Endothelial cell of umbilical vein (primary cell): ENCODE measurements around the gene COPS6. TPM values are rescaled to one million over a fixed set of nuclear protein-coding genes. Genes with fewer than 3 reads are reported as not detected.

ENCODE experiments used
- BruUV-seq: library from RNA; stranded (reverse); fragments of 400-500 nt; replicated peaks from 2 replicates; lab custom pipeline; 2021; lab: Mats Ljungman, UMichigan
- CTCF ChIA-PET: fragments of 300-600, 350-600 bp; sonication (Branson Sonifier 250); formaldehyde crosslinking; loops from one replicate; lab custom pipeline; 2021; ENCODE audit warnings: antibody characterized with exemption, inconsistent platforms; lab: Charles Lee
- POLR2A ChIA-PET: fragments of 300-600, 350-600 bp; sonication (Branson Sonifier 250); formaldehyde crosslinking; loops from one replicate; lab custom pipeline; 2021; ENCODE audit warnings: antibody characterized with exemption, inconsistent platforms; lab: Charles Lee
- DNase-seq: peaks from one replicate; pipeline ENCODE4 v3.0.0-alpha.2; 2011; ENCODE audit warnings: low read depth, low spot score
- FAIRE-seq: peaks from 2 replicates; lab custom pipeline; 2011; peaks lifted over from hg19 to GRCh38; lab: Jason Lieb, UNC
- H2AFZ ChIP-seq: 2 replicates; pipeline ENCODE4 v1.6.0; 2012; ENCODE audit warnings: low read depth, low read length, control low read depth, inconsistent platforms
- H3K27ac ChIP-seq: 2 replicates; pipeline ENCODE4 v1.5.1; 2011; ENCODE audit warnings: low read depth, mild to moderate bottlenecking, control low read depth, low read length, moderate library complexity; ENCODE audit not compliant: insufficient read depth
- H3K27me3 ChIP-seq, 2 experiments: 2 replicates each; pipeline versions ENCODE4 v1.6.0 to v1.6.1; 2011; ENCODE audit warnings: low read length in 2 of 2, mixed read lengths in 1 of 2; ENCODE audit not compliant: control insufficient read depth in 2 of 2, insufficient read depth in 2 of 2
- H3K36me3 ChIP-seq, 2 experiments: 2 replicates in 1 of 2; 3 replicates in 1 of 2; pipeline ENCODE4 v1.5.1; 2011; ENCODE audit warnings: low read length in 2 of 2, mild to moderate bottlenecking in 1 of 2, moderate library complexity in 1 of 2; ENCODE audit not compliant: control insufficient read depth in 2 of 2, insufficient read depth in 2 of 2; ENCODE audit errors: extremely low read depth in 1 of 2
- H3K4me1 ChIP-seq: 3 replicates; pipeline ENCODE4 v1.5.1; 2011; ENCODE audit warnings: mild to moderate bottlenecking, low read length; ENCODE audit not compliant: control insufficient read depth, insufficient read depth; ENCODE audit errors: extremely low read depth
- H3K4me2 ChIP-seq: 2 replicates; pipeline ENCODE4 v1.6.1; 2011; ENCODE audit warnings: low read length, control low read depth, mixed read lengths; ENCODE audit not compliant: insufficient read depth
- H3K4me3 ChIP-seq, 3 experiments: fragments of 200-600 bp in 1 of 3; sonication (generic), shearing (Covaris generic) in 1 of 3; replicated peaks in 1 of 3; 2 replicates each; pipeline ENCODE4 v1.5.1; 2011 to 2016; ENCODE audit warnings: control low read depth in 3 of 3, low read length in 3 of 3, mild to moderate bottlenecking in 2 of 3, inconsistent platforms in 1 of 3, low read depth in 1 of 3, moderate library complexity in 1 of 3; ENCODE audit not compliant: insufficient read depth in 1 of 3
- H3K79me2 ChIP-seq: 2 replicates; pipeline ENCODE4 v1.6.0; 2012; ENCODE audit warnings: low read length, inconsistent platforms; ENCODE audit not compliant: control insufficient read depth, insufficient read depth
- H3K9ac ChIP-seq: replicated peaks from 2 replicates; pipeline ENCODE3; 2011; ENCODE audit warnings: low read length, control low read depth; ENCODE audit not compliant: insufficient read depth; ENCODE audit errors: extremely low read depth
- H3K9me1 ChIP-seq: replicated peaks from 3 replicates; pipeline ENCODE4 v1.6.0; 2011; ENCODE audit warnings: mild to moderate bottlenecking, low read length; ENCODE audit not compliant: control insufficient read depth, insufficient read depth; ENCODE audit errors: extremely low read depth
- H3K9me3 ChIP-seq: replicated peaks from 2 replicates; pipeline ENCODE4 v1.5.1; 2012; ENCODE audit warnings: low read length, inconsistent platforms; ENCODE audit not compliant: control insufficient read depth, insufficient read depth
- H4K20me1 ChIP-seq: replicated peaks from 2 replicates; pipeline ENCODE3; 2011; ENCODE audit warnings: mild to moderate bottlenecking, low read length; ENCODE audit not compliant: control insufficient read depth, insufficient read depth; ENCODE audit errors: extremely low read depth
- CTCF ChIP-seq, 2 donors: IDR thresholded peaks; 1 replicate in 1 of 2; 2 replicates in 1 of 2; pipeline ENCODE4 v1.5.1; 2011; ENCODE audit warnings: low read length in 2 of 2, mild to moderate bottlenecking in 2 of 2, moderate library complexity in 2 of 2, control low read depth in 1 of 2, inconsistent platforms in 1 of 2, low read depth in 1 of 2; ENCODE audit not compliant: insufficient read depth in 1 of 2; ENCODE audit errors: extremely low read depth in 1 of 2
- EZH2 ChIP-seq: IDR thresholded peaks from 2 replicates; pipeline ENCODE4 v1.6.1; 2012; ENCODE audit warnings: borderline replicate concordance, low read depth, mild to moderate bottlenecking, moderate library complexity, low read length, inconsistent platforms; ENCODE audit not compliant: severe bottlenecking
- FOS ChIP-seq: IDR thresholded peaks from 2 replicates; pipeline ENCODE4 v1.6.1; 2011; ENCODE audit warnings: mild to moderate bottlenecking, low read length, moderate library complexity, borderline replicate concordance; ENCODE audit not compliant: insufficient read depth
- POLR2AphosphoS5 ChIP-seq: IDR thresholded peaks from 2 replicates; pipeline ENCODE4 v1.6.1; 2012; ENCODE audit warnings: low read depth, mild to moderate bottlenecking, control low read depth, low read length, moderate library complexity; ENCODE audit not compliant: insufficient read depth
- dilution Hi-C: fragments of 300-500 bp; cut with MboI; formaldehyde crosslinking; loops from one replicate; pipeline ENCODE4 v1.15.0; 2019; ENCODE audit warnings: low sequenced_read_pairs; ENCODE audit not compliant: extremely low pct_ligation_motif_present
- intact Hi-C: fragments of 100-400 bp; cut with micrococcal nuclease; formaldehyde crosslinking; loops from one replicate; pipeline ENCODE4 v1.10.0; 2022
- polyA plus RNA-seq, 4 experiments: library from polyadenylated mRNA; depleted of rRNA in 3 of 4; stranded (reverse) in 3 of 4; unstranded in 1 of 4; fragments of >200 nt; gene quantifications; 2 replicates each; pipeline versions ENCODE4 v1.2.1 to v1.2.3, GENCODE V29; 2011 to 2012; ENCODE audit warnings: missing spikeins in 1 of 4
- total RNA-seq: library from RNA; stranded (reverse); gene quantifications from 2 replicates; pipeline ENCODE4 v1.2.3, GENCODE V29; 2021

The COPS6 gene
- total and polyA plus RNA-seq, 2 donors (not counting 3 experiments of a cell fraction or from before 2014, with no cell fraction given) = 188 to 251 TPM

DNA sequence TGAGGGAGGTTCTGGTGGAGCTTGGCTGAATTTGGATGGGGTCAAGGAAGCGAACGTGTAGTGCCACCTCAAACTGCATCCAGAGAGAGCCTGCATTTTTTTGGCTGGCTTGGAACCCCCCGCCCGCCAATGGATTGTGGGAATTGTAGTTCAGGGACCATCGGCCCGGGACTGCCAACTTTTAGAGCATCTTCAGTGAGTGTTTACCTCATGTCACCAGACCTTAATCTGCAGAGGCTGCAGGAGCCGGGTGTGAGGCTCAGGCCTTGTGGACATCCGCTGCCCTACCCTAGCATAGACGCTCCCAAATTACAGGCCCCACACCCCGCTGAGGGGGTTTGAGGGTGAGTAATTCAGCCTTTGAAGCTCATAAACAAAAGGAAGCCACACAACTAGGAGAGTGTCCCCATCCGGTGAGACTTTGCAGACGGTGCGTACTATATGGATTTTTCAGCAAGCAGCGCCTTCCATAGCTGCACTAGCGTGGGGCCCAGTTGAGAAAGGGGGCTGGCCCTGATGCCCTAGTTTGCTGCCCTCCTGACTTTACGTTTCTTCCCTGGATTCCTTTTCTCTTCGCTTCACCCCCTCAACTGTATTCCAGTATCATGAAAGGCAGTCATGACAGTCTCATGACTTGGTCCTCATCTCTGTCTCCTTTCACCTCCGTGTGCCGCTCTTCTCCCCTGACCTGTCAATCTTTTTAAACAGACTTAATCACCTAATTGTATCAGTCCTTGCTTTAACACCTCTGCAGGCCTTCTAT lies 31.4 kb downstream of the COPS6 start:
- peak overlapping the region; percentile 76 for H3K9ac ChIP-seq
- ChIA-PET POLR2A (no interaction called here), CTCF (interaction anchor here (1.0 to 1.6 kb wide), 3 partner anchors 11 to 127 kb away, joined by 3 to 4 read pairs (median 3); partner anchors contain the start of genes AP4M1 and MCM7)
- H3K36me3 ChIP-seq = peaks cover 0 to 1% of the 10 kb centered on the region in 2 experiments
- no peaks in the 10 kb centered on the region for H4K20me1 ChIP-seq
- no peaks in the 10 kb centered on the region for H3K9me1 ChIP-seq
- intact Hi-C loops (loop anchor here (1.0 kb wide), 3 partner anchors 14 to 28 kb away; partner anchors contain the start of genes AP4M1, LAMTOR4 and MCM7), dilution Hi-C loops (no loop called here)
- H3K9me3 ChIP-seq = no peaks in the 10 kb centered on the region
- DNase-seq (no peak), FAIRE-seq (no peak)
- H3K4me3 ChIP-seq = peak overlapping the region; percentile 9 to 77 (median 70)
- TF ChIP-seq EZH2 = no peak
- peak; percentile 13 for TF ChIP-seq POLR2AphosphoS5
- peaks cover 10% of the 10 kb centered on the region for H3K79me2 ChIP-seq
- peaks cover 11% of the 10 kb centered on the region for H3K4me1 ChIP-seq
- H2AFZ ChIP-seq = peak overlapping the region; percentile 60
- H3K4me2 ChIP-seq = peak overlapping the region; percentile 67
- H3K27ac ChIP-seq = peak overlapping the region; percentile 83
- no peaks in the 10 kb centered on the region for H3K27me3 ChIP-seq
- TSS peak; percentile 60 for BruUV-seq

- BruUV-seq = no TSS peak
- CTCF ChIA-PET = interaction anchor here (1.0 to 1.6 kb wide), 3 partner anchors 10 to 127 kb away, joined by 3 to 4 read pairs (median 3); partner anchors contain the start of genes AP4M1 and MCM7
- no peaks in the 10 kb centered on the region for H3K9me1 ChIP-seq
- no peak overlapping the region for H3K4me3 ChIP-seq
- no peak overlapping the region for H3K27ac ChIP-seq
- H2AFZ ChIP-seq = no peak overlapping the region
- peaks cover 10% of the 10 kb centered on the region for H3K79me2 ChIP-seq
- no peaks in the 10 kb centered on the region for H3K27me3 ChIP-seq
- no peaks in the 10 kb centered on the region for H4K20me1 ChIP-seq
- POLR2A ChIA-PET = no interaction called here
- intact Hi-C loops (loop anchor here (1.0 kb wide), 1 partner anchor 14 kb away; no protein-coding TSS in a partner anchor), dilution Hi-C loops (no loop called here)
- H3K9ac ChIP-seq = no peak overlapping the region
- H3K36me3 ChIP-seq = peaks cover 0 to 2% of the 10 kb centered on the region in 2 experiments
- peaks cover 11% of the 10 kb centered on the region for H3K4me1 ChIP-seq
- TF ChIP-seq CTCF (IDR thresholded peaks at IDR 0.05; ENCODE audit: extremely low read depth in 1 of 2, insufficient read depth in 1 of 2, low read depth in 1 of 2, low read length in 2 of 2) (no peak), FOS (no peak)
- no peaks in the 10 kb centered on the region for H3K9me3 ChIP-seq
- H3K4me2 ChIP-seq = peak overlapping the region; percentile 67
- DNase-seq = no peak
- no peak for FAIRE-seq
Observed at GRCh38 chr7:100120733-100121036, 31.9 kb downstream of the COPS6 start.
